PC-9 (cell line): ENCODE measurements around the gene CCDC192.

Source experiments
- EZH2 ChIP-seq: fragments of 200-600 bp; sonication (generic); IDR thresholded peaks from 2 replicates; pipeline ENCODE4 v1.8.0; 2017; ENCODE audit warnings: antibody characterized with exemption, low read depth
- TF ChIP-seq, protein P1 (sequence below): fragments of 200-600 bp; sonication (generic); conservative IDR thresholded peaks from 2 replicates; pipeline ENCODE4 v1.6.1; 2017; ENCODE audit warnings: mixed run types, antibody characterized with exemption, mild to moderate bottlenecking, moderate library complexity

DNA sequence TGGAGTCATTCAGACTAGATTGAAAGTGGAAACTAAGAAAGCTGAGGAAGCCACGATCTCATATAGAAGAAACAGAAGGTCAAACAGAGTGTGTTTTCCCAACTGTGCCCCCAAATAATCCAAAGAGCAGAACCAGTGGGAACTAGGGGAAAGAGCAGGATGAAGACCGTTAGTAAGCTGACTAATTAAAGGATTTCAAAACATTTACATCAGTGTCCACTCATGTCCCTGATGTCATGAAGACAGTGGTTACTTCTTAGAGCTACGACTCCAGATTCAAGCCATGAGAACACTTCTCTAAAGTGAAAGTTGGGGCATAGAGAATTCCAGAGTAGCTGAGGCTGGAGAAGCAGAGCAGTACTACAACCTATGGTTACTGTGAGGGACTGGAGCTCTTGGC is 260.7 kb downstream of the CCDC192 start:
- TF ChIP-seq, protein P1, sequence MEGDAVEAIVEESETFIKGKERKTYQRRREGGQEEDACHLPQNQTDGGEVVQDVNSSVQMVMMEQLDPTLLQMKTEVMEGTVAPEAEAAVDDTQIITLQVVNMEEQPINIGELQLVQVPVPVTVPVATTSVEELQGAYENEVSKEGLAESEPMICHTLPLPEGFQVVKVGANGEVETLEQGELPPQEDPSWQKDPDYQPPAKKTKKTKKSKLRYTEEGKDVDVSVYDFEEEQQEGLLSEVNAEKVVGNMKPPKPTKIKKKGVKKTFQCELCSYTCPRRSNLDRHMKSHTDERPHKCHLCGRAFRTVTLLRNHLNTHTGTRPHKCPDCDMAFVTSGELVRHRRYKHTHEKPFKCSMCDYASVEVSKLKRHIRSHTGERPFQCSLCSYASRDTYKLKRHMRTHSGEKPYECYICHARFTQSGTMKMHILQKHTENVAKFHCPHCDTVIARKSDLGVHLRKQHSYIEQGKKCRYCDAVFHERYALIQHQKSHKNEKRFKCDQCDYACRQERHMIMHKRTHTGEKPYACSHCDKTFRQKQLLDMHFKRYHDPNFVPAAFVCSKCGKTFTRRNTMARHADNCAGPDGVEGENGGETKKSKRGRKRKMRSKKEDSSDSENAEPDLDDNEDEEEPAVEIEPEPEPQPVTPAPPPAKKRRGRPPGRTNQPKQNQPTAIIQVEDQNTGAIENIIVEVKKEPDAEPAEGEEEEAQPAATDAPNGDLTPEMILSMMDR, result no peak
- no peak for TF ChIP-seq EZH2
